HCT116 (cell line): ENCODE data around the gene CAPN2. TPM values are rescaled to one million over a fixed set of nuclear protein-coding genes. Genes with fewer than 3 reads are reported as not detected.
"Not testable (repeated sequence)": the region's sequence is repeated elsewhere in the genome, so short reads cannot be mapped to it uniquely, and the experiment has no call there.

Experiments
- ATAC-seq: fragments of 200-7000 bp; cut with Tn5 transposase; 2 replicates; pipeline ENCODE4 v1.9.1; 2020; ENCODE audit warnings: mild to moderate bottlenecking, moderate library complexity
- BruUV-seq: library from RNA; stranded (reverse); fragments of 400-500 nt; replicated peaks from 2 replicates; lab custom pipeline; 2021; lab: Mats Ljungman, UMichigan
- CTCF ChIA-PET: fragments of 300-600 bp; sonication (Branson Sonifier 250); formaldehyde crosslinking; loops from one replicate; lab custom pipeline; 2021; ENCODE audit warnings: antibody characterized with exemption; lab: Charles Lee
- POLR2A ChIA-PET: fragments of 300-600, 350-600 bp; sonication (Branson Sonifier 250); formaldehyde crosslinking; loops from one replicate; lab custom pipeline; 2021; ENCODE audit warnings: antibody characterized with exemption; lab: Charles Lee
- RAD21 ChIA-PET, 2 experiments: fragments of 300-600 bp; sonication (Branson Sonifier 250); formaldehyde crosslinking; loops; one replicate each; lab custom pipeline; 2023; ENCODE audit warnings: low total read pairs in 2 of 2; ENCODE audit not compliant: uncharacterized antibody in 2 of 2, unreplicated experiment in 2 of 2, low non-redundant PET in 1 of 2; lab: Charles Lee
- DNase-seq: peaks from one replicate; pipeline ENCODE4 v3.0.0-alpha.2; 2010; ENCODE audit warnings: low read depth, low spot score
- H2AFZ ChIP-seq: fragments of 200-600 bp; shearing (Covaris generic), sonication (generic); 2 replicates; pipeline ENCODE4 v1.6.1; 2017; ENCODE audit warnings: low read depth, mixed run types, mixed read lengths, antibody characterized with exemption, low read length; ENCODE audit not compliant: poor library complexity, severe bottlenecking
- H3K27ac ChIP-seq: 2 replicates; pipeline ENCODE4 v1.5.1; 2012; ENCODE audit warnings: low read depth, low read length
- H3K27me3 ChIP-seq: fragments of 200-600 bp; sonication (generic); 2 replicates; pipeline ENCODE4 v1.6.1; 2016; ENCODE audit warnings: mixed run types, low read length, mixed read lengths; ENCODE audit not compliant: insufficient read depth
- H3K36me3 ChIP-seq, 2 experiments: fragments of 200-500 bp in 1 of 2; fragments of 200-600 bp in 1 of 2; sonication (Bioruptor generic) in 1 of 2; sonication (generic) in 1 of 2; 2 replicates each; pipeline versions ENCODE4 v1.5.1 to v1.6.1; 2014 to 2016; ENCODE audit warnings: low read length in 2 of 2, inconsistent platforms in 1 of 2, mixed read lengths in 1 of 2, mixed run types in 1 of 2; ENCODE audit not compliant: insufficient read depth in 2 of 2, control insufficient read depth in 1 of 2
- H3K4me1 ChIP-seq, 2 experiments: fragments of 200-600 bp in 1 of 2; sonication (generic) in 1 of 2; 2 replicates each; pipeline versions ENCODE4 v1.5.1 to v1.6.1; 2012 to 2017; ENCODE audit warnings: low read length in 2 of 2, inconsistent platforms in 1 of 2, mild to moderate bottlenecking in 1 of 2, mixed read lengths in 1 of 2, mixed run types in 1 of 2, moderate library complexity in 1 of 2; ENCODE audit not compliant: insufficient read depth in 2 of 2, control insufficient read depth in 1 of 2
- H3K4me2 ChIP-seq: fragments of 200-600 bp; sonication (generic); 2 replicates; pipeline ENCODE4 v1.6.1; 2017; ENCODE audit warnings: mixed run types, low read length, mixed read lengths
- H3K4me3 ChIP-seq, 2 experiments: fragments of 200-600 bp in 1 of 2; sonication (generic) in 1 of 2; replicated peaks in 1 of 2; 2 replicates each; pipeline ENCODE4 v1.5.1; 2011 to 2016; ENCODE audit warnings: low read length in 2 of 2, control low read depth in 1 of 2, low read depth in 1 of 2, mild to moderate bottlenecking in 1 of 2, mixed read lengths in 1 of 2, mixed run types in 1 of 2
- H3K79me2 ChIP-seq: fragments of 200-600 bp; sonication (generic); 2 replicates; pipeline ENCODE4 v1.6.1; 2017; ENCODE audit warnings: mild to moderate bottlenecking, mixed run types, low read length, moderate library complexity, mixed read lengths; ENCODE audit not compliant: insufficient read depth
- H3K9ac ChIP-seq: fragments of 200-600 bp; sonication (generic); 2 replicates; pipeline ENCODE4 v1.6.1; 2016; ENCODE audit warnings: low read length, mixed read lengths
- H3K9me2 ChIP-seq: fragments of 200-600 bp; sonication (generic), shearing (Covaris generic); 2 replicates; pipeline ENCODE4 v1.6.1; 2017; ENCODE audit warnings: mixed run types, mild to moderate bottlenecking, moderate library complexity; ENCODE audit not compliant: insufficient read depth
- H3K9me3 ChIP-seq, 2 experiments: fragments of 200-500 bp in 1 of 2; fragments of 200-600 bp in 1 of 2; sonication (Bioruptor generic) in 1 of 2; sonication (generic) in 1 of 2; 2 replicates each; pipeline ENCODE4 v1.6.1; 2014 to 2017; ENCODE audit warnings: low read length in 2 of 2, mixed read lengths in 2 of 2, inconsistent platforms in 1 of 2, low read depth in 1 of 2, mild to moderate bottlenecking in 1 of 2, mixed run types in 1 of 2, moderate library complexity in 1 of 2; ENCODE audit not compliant: control insufficient read depth in 1 of 2, insufficient read depth in 1 of 2
- H4K20me1 ChIP-seq: fragments of 200-600 bp; sonication (generic), shearing (Covaris generic); 2 replicates; pipeline ENCODE4 v1.6.1; 2017; ENCODE audit warnings: mixed run types, mild to moderate bottlenecking, moderate library complexity; ENCODE audit not compliant: insufficient read depth
- CEBPB ChIP-seq: IDR thresholded peaks from 2 replicates; pipeline ENCODE4 v1.6.1; 2012; ENCODE audit warnings: low read depth
- JUND ChIP-seq: IDR thresholded peaks from 2 replicates; pipeline ENCODE4 v1.6.1; 2012
- SP1 ChIP-seq: IDR thresholded peaks from 2 replicates; pipeline ENCODE4 v1.6.1; 2012; ENCODE audit warnings: low read depth
- YY1 ChIP-seq: IDR thresholded peaks from 2 replicates; pipeline ENCODE4 v1.6.1; 2011; ENCODE audit warnings: low read length, low read depth, moderate library complexity, mild to moderate bottlenecking; ENCODE audit not compliant: insufficient replicate concordance; ENCODE audit errors: extremely low read depth
- ZNF274 ChIP-seq: fragments of 200-500 bp; sonication (Bioruptor generic); IDR thresholded peaks from 2 replicates; pipeline ENCODE4 v1.6.1; 2014; ENCODE audit warnings: mild to moderate bottlenecking, low read depth, low read length, inconsistent platforms
- intact Hi-C: fragments of 100-400 bp; cut with micrococcal nuclease; formaldehyde crosslinking; loops from 2 replicates; pipeline ENCODE4 v1.10.0; 2022
- total RNA-seq: library from RNA; stranded (reverse); gene quantifications from one replicate; pipeline ENCODE4 v1.2.1, GENCODE V29; 2021; ENCODE audit not compliant: unreplicated experiment

Gene CAPN2
- total RNA-seq, 1 experiment from 2014 or later = 173 TPM

DNA sequence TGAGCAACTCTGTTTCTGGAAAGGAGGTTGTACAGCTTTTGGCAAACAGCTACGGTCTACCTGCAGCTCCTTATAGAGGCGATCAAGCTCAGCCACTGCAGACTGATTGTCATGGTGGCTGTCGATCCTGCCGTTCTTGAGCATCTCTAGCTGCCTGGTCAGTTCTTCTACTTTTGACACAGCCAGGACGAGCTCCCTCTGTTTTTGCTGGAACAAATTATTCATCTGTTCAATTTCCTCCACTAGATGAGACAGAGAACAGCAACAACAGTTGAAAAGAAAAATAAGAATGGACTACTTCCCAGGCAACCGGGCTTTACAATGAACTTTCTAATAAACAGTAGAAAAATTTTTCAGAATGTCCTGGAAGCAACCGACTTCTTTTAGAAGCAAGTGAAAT, 90.9 kb downstream of the CAPN2 start:
- RAD21 ChIA-PET = interaction anchor here in 1 of 2 experiments (0.6 kb wide), 1 partner anchor 302 kb away, joined by 10 read pairs; no protein-coding TSS in a partner anchor
- CTCF ChIA-PET = no interaction called here
- H3K36me3 ChIP-seq = peaks cover 13 to 42% of the 10 kb centered on the region in 2 experiments; a peak in 3 of 4 replicates

DNA sequence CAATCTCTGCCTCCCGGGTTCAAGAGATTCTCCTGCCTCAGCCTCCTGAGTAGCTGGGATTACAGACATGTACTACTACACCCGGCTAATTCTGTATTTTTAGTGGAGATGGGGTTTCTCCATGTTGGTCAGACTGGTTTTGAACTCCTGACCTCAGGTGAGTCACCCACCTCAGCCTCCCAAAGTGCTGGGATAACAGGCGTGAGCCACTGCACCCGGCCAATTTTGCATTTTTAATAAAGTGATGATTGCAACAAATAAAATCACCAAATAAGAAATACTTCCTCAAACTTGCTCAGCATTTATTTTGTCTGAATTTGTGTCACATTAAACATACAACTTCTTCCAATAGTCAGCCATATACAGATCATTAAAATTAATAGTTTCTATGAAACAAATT, 97.6 kb downstream of the CAPN2 start:
- RAD21 ChIA-PET, POLR2A ChIA-PET: not testable (repeated sequence)
- intact Hi-C loops = loop anchor here (10.0 kb wide), 1 partner anchor 525 kb away; the partner anchor contains the start of gene NVL

More for the DNA sequence above, 90.9 kb downstream of the CAPN2 start:
- Histone ChIP-seq H4K20me1 (no peaks in the 10 kb centered on the region), H3K9ac (no peak overlapping the region), H3K4me1 (no peaks in the 10 kb centered on the region), H3K79me2 (no peaks in the 10 kb centered on the region; the same call in 1 of the 2 replicates), H3K27ac (no peak overlapping the region), H3K9me2 (no peaks in the 10 kb centered on the region), H3K9me3 (no peaks in the 10 kb centered on the region), H3K4me2 (no peak overlapping the region), H3K4me3 (no peak overlapping the region), H3K27me3 (no peaks in the 10 kb centered on the region), H2AFZ (no peak overlapping the region)
- intact Hi-C loops = no loop called here
- POLR2A ChIA-PET = no interaction called here
- no peak for DNase-seq
- BruUV-seq = no TSS peak
- no peak for ATAC-seq
- no peak for TF ChIP-seq JUND
- TF ChIP-seq ZNF274 = no peak
- TF ChIP-seq SP1 = no peak
- TF ChIP-seq CEBPB = no peak
- TF ChIP-seq YY1 = no peak

More for the DNA sequence above, 97.6 kb downstream of the CAPN2 start:
- Histone ChIP-seq H3K4me2 (peak overlapping the region; percentile 43), H3K4me1 (peaks cover 0 to 14% of the 10 kb centered on the region in 2 experiments; a peak in 2 of 4 replicates)
- BruUV-seq, H3K9me3 ChIP-seq, H3K9ac ChIP-seq, H3K36me3 ChIP-seq, CTCF ChIA-PET, H3K4me3 ChIP-seq, H4K20me1 ChIP-seq, H2AFZ ChIP-seq, H3K27me3 ChIP-seq, H3K79me2 ChIP-seq, DNase-seq, H3K9me2 ChIP-seq, H3K27ac ChIP-seq: not testable (repeated sequence)
- peak; percentile 44; the same call in 1 of the 2 replicates for ATAC-seq
